AG04449 (cell line): ENCODE measurements around the gene RBP4.

ENCODE experiments used
- CTCF ChIA-PET: fragments of 350-600 bp; formaldehyde crosslinking; extraction: SDS; loops from one replicate; lab custom pipeline; 2021; ENCODE audit warnings: antibody characterized with exemption; lab: Yijun Ruan, JAX
- POLR2A ChIA-PET: fragments of 400-600, 350-600 bp; formaldehyde crosslinking; extraction: SDS; loops from one replicate; lab custom pipeline; 2020; ENCODE audit warnings: antibody characterized with exemption, inconsistent platforms; lab: Yijun Ruan, JAX
- DNase-seq: peaks from one replicate; pipeline ENCODE4 v3.0.0-alpha.2; 2010; ENCODE audit warnings: low read depth, low spot score
- H3K4me3 ChIP-seq: 2 replicates; pipeline ENCODE4 v1.5.1; 2011; ENCODE audit warnings: low read depth, mild to moderate bottlenecking, control low read depth, low read length
- CTCF ChIP-seq: IDR thresholded peaks from one replicate; pipeline ENCODE4 v1.5.1; 2011; ENCODE audit warnings: mild to moderate bottlenecking, moderate library complexity, low read length, control low read depth, inconsistent platforms; ENCODE audit not compliant: insufficient read depth; ENCODE audit errors: missing control alignments

RBP4 gene

GRCh38 chr10:93598157-93598556 lies 2.9 kb downstream of the RBP4 start:
- no peak for DNase-seq
- CTCF ChIA-PET = no interaction called here
- no peak for TF ChIP-seq CTCF
- H3K4me3 ChIP-seq = no peak overlapping the region
- POLR2A ChIA-PET = no interaction called here

GRCh38 chr10:93597075-93597599 lies 3.9 kb downstream of the RBP4 start:
- DNase-seq = no peak
- no peak for TF ChIP-seq CTCF
- ChIA-PET POLR2A (no interaction called here), CTCF (no interaction called here)
- H3K4me3 ChIP-seq = no peak overlapping the region

GRCh38 chr10:93596539-93596938 lies 4.5 kb downstream of the RBP4 start:
- POLR2A ChIA-PET = no interaction called here
- DNase-seq = no peak
- no peak for TF ChIP-seq CTCF
- H3K4me3 ChIP-seq = no peak overlapping the region
- CTCF ChIA-PET = no interaction called here

GRCh38 chr10:93595378-93596161 lies 5.5 kb downstream of the RBP4 start:
- CTCF ChIA-PET = no interaction called here
- POLR2A ChIA-PET = no interaction called here

GRCh38 chr10:93594518-93594917 lies 6.5 kb downstream of the RBP4 start:
- H3K4me3 ChIP-seq = no peak overlapping the region
- POLR2A ChIA-PET = no interaction called here
- DNase-seq = no peak
- CTCF ChIA-PET = no interaction called here
- TF ChIP-seq CTCF = no peak

More at GRCh38 chr10:93595378-93596161, 5.5 kb downstream of the RBP4 start:
- TF ChIP-seq CTCF = no peak
- no peak overlapping the region for H3K4me3 ChIP-seq
- DNase-seq = no peak

GRCh38 chr10:93593749-93594148 lies 7.3 kb downstream of the RBP4 start:
- H3K4me3 ChIP-seq = no peak overlapping the region
- POLR2A ChIA-PET = no interaction called here
- DNase-seq = no peak
- CTCF ChIA-PET = interaction anchor here (1.2 kb wide), 1 partner anchor 39 kb away, joined by 3 read pairs; no protein-coding TSS in a partner anchor
- TF ChIP-seq CTCF = no peak
